22Rv1 (cell line): ENCODE results near the gene CAD.

ENCODE experiments used
- H3K27ac ChIP-seq: fragments of 450-650 bp; 2 replicates; pipeline ENCODE4 v1.5.1; 2017
- ZFX ChIP-seq: fragments of 450-650 bp; IDR thresholded peaks from 2 replicates; pipeline ENCODE4 v1.6.1; 2017; ENCODE audit warnings: antibody characterized with exemption, borderline replicate concordance
- TF ChIP-seq, protein P1 (sequence below): fragments of 450-650 bp; IDR thresholded peaks from 2 replicates; pipeline ENCODE4 v1.5.1; 2017; ENCODE audit warnings: mild to moderate bottlenecking

The CAD gene

DNA sequence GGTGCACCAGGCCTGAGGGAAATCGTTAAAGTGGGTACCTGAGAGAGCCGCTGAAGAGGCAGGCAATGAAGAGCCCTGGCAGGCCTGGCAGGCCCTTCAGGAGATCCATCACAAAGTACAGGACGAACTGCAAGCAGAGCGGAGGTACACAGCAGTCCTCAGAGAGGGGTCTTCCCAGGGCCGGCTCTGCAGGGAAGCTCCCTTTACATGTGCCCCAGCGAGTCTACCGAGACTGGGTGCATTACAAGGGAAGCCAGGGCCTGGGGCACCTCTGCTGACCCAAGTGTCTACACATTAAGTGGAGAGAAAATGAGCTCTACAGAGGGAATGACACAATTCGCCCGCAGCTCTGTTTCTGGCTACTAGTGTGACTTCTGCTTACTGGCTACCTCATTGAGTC lies 13.4 kb upstream of the CAD start:
- TF ChIP-seq, protein P1, sequence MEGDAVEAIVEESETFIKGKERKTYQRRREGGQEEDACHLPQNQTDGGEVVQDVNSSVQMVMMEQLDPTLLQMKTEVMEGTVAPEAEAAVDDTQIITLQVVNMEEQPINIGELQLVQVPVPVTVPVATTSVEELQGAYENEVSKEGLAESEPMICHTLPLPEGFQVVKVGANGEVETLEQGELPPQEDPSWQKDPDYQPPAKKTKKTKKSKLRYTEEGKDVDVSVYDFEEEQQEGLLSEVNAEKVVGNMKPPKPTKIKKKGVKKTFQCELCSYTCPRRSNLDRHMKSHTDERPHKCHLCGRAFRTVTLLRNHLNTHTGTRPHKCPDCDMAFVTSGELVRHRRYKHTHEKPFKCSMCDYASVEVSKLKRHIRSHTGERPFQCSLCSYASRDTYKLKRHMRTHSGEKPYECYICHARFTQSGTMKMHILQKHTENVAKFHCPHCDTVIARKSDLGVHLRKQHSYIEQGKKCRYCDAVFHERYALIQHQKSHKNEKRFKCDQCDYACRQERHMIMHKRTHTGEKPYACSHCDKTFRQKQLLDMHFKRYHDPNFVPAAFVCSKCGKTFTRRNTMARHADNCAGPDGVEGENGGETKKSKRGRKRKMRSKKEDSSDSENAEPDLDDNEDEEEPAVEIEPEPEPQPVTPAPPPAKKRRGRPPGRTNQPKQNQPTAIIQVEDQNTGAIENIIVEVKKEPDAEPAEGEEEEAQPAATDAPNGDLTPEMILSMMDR = no peak
- TF ChIP-seq ZFX = no peak
- H3K27ac ChIP-seq = no peak overlapping the region

DNA sequence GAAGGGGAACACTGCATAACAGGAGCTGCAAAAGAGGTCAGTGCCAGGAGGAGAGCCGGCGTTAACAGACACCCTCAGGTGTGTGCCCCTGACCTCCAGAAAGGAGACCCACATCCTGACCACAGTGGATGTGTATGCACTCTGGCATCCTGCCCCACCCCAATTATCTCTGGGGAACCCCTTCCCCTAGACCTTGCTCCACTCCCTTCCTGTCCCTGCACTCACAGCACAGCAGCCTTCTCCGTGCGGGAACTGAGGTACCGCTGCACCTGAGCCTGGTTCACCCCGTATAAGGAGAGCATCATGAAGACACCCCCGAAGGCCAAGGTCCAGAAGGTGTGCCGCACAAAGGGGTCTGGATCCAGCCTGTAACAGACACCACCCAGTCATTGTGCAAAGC lies 12.6 kb upstream of the CAD start:
- TF ChIP-seq, protein P1 = no peak
- no peak for TF ChIP-seq ZFX

DNA sequence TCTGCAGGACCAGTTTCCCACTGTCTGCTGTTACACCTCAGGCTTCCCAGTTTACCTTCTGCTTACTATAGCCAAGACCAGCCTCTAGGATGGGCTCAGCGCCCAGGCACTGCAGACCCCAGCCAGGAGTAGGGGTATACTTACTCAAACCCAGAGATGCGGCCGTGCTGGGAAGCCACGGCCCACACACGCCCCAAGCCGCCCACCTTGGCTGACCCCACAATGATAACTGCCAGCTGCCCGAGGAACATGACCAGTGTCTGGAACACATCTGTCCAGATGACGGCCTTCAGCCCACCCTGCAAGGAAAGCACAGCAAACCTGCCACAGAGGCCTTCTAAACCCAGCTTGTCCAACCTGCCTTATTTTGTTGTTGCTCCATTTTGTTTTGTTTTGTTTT lies 12.0 kb upstream of the CAD start:
- no peak overlapping the region for H3K27ac ChIP-seq
- TF ChIP-seq, protein P1 = no peak
- no peak for TF ChIP-seq ZFX

More for the DNA sequence above, 12.6 kb upstream of the CAD start:
- H3K27ac ChIP-seq = no peak overlapping the region

DNA sequence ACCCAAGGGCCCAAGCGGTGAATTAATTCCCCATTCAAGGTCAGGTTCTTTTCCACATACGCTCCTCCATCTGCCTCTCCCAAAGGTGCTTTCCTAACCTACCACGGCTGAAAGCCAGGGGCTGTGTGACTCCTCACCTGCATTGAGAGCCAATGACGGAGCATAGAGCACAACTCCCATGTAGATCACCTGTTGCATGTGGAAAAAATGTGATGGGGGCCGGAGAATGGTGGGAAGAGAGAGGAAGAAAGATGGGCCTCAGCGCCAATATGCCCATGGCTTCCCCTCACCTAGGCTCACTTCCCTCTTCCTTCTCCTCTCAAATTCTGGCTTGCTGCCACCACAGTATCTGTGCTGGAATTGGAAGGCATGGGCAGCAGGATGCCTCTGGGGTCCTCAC lies 10.8 kb upstream of the CAD start:
- no peak overlapping the region for H3K27ac ChIP-seq

DNA sequence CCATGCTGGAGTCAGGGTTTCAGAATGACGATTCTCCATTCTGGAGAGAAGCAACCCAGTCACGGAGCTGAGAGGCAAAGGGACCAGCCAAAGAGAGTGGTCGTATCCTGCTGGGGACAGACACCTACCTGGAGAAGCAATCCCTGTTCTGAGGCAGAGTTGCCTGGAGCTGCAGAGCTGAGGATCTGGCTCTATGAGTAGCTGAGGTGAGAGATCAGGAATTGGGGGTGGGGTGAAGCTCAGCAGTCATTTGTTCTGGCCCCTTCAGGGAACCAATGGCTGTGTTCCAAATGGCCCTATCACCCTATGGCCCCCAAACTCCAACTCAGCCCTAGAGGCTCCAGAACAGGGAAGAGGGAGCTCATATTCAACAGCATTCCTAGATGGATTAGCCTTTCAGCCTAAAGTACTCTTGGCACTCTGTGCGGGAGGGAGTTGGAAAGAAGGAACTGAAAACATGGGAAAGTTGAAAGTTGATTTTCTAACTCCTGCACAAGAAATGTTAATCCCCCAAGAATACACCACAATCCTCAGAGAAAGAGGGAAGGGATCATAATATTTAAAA lies 8.6 kb upstream of the CAD start:
- no peak overlapping the region for H3K27ac ChIP-seq
- TF ChIP-seq, protein P1 = no peak
- no peak for TF ChIP-seq ZFX

More for the DNA sequence above, 10.8 kb upstream of the CAD start:
- TF ChIP-seq, protein P1 = no peak
- no peak for TF ChIP-seq ZFX

DNA sequence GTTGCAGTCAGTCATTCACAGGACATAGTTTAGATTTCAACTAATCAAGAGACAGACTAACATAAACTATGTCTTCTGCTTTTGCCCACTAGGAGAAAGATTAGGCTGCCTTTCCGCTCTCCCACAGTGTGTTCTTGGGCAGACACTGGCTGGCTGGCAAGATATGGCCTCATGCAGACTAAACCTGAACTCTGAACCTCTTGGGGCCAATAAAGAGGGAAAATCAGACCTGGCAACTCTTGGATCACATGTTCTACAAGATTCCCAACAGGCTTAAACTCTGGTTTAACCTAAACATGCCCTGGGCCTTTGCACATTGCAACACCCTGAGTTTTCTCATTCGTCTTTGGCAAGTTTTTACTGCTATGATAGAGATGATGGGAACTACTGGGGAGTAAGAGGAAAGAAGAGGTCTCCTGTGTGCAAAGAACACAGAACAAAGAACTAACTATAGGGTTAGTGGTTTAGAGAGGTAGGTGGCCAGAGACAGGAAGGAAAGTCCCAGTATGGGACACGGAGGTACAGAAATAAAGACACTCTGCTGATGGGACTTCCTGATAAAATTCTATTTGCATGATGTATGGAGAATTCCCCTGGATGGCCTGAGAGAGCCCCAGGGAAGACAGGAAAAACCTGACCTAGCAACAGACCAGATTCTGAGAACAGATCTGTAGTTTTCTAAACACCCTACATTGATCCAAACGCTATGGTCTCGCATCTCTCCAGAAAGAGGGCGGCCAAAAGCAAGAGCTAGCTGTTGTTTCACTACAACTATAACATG lies 7.4 kb upstream of the CAD start:
- TF ChIP-seq, protein P1 = no peak
- TF ChIP-seq ZFX = no peak
- H3K27ac ChIP-seq = no peak overlapping the region

DNA sequence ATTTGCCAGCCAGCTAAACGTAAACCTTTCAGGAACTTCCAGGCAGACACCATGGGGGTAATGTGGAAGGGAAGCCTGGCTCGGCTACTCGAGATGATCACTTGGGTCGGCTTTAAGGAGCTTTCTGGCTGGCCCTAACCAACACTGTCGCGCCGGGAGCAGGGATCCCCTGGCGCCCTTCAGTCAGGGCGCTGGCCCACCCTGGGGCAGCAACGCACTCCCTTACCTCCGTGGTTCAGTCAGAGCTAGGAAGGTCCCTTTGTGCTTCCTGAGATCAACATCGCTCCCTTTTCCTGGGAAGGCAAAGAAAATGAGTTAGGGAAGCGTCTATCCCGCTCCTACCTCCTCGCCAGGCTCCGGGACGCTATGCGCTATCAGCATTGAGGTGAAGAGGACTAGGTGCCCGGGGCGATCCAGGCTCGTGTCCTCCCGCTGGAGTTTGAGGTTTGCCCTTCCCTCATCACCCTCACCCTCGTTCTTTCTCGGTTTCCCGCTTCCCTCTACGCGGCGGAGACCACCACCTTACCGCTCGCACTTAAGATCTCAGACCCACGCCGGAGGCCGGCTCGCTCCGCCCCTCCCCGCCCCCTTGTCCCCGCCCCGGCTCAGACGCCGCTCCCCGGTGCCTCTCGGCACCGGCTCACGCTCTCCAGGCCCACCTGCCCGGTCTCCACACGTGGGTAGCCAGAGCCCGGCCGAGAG lies 5.8 kb upstream of the CAD start:
- H3K27ac ChIP-seq = peak overlapping the region; percentile 95
- TF ChIP-seq, protein P1 = no peak
- TF ChIP-seq ZFX = no peak
